GM12878 (cell line): ENCODE results near the gene AP1G2. TPM values are rescaled to one million over a fixed set of nuclear protein-coding genes. Genes with fewer than 3 reads are reported as not detected.

Experiments used
- ATAC-seq: fragments of 200-7000 bp; cut with Tn5 transposase; 3 replicates; pipeline ENCODE4 v1.9.1; 2020; ENCODE audit warnings: mild to moderate bottlenecking, moderate library complexity
- BruUV-seq: library from RNA; stranded (reverse); fragments of 400-500 nt; replicated peaks from 2 replicates; lab custom pipeline; 2021; lab: Mats Ljungman, UMichigan
- CTCF ChIA-PET: fragments of 300-600 bp; sonication (Branson Sonifier 250); formaldehyde crosslinking; extraction: SDS; loops from one replicate; lab custom pipeline; 2021; ENCODE audit warnings: inconsistent platforms; lab: Yijun Ruan, JAX
- POLR2A ChIA-PET: fragments of 350-600 bp; formaldehyde crosslinking; extraction: SDS; loops from one replicate; lab custom pipeline; 2021; ENCODE audit warnings: inconsistent platforms; lab: Charles Lee
- RAD21 ChIA-PET: fragments of 300-600 bp; sonication (Branson Sonifier 250); formaldehyde crosslinking; loops from one replicate; lab custom pipeline; 2023; ENCODE audit warnings: antibody characterized with exemption; ENCODE audit not compliant: unreplicated experiment; lab: Charles Lee
- SMC1A ChIA-PET: fragments of 300-600 bp; sonication (Branson Sonifier 250); formaldehyde crosslinking; loops from one replicate; lab custom pipeline; 2023; ENCODE audit not compliant: unreplicated experiment, uncharacterized antibody; lab: Charles Lee
- DNase-seq: peaks from one replicate; pipeline ENCODE4 v3.0.0-alpha.2; 2011; ENCODE audit warnings: low read depth, low spot score
- FAIRE-seq: peaks from 3 replicates; lab custom pipeline; 2011; peaks lifted over from hg19 to GRCh38; lab: Jason Lieb, UNC
- H2AFZ ChIP-seq: 2 replicates; pipeline ENCODE4 v1.6.0; 2011; ENCODE audit warnings: low read depth, low read length, control low read depth; ENCODE audit not compliant: control insufficient read depth
- H3K27ac ChIP-seq: 2 replicates; pipeline ENCODE4 v1.5.1; 2011; ENCODE audit warnings: control low read depth; ENCODE audit not compliant: control insufficient read depth, insufficient read depth
- H3K27me3 ChIP-seq, 2 experiments: replicated peaks in 1 of 2; 2 replicates each; pipeline versions ENCODE4 v1.6.0 to v1.6.1; 2011; ENCODE audit warnings: low read length in 1 of 2; ENCODE audit not compliant: control insufficient read depth in 2 of 2, insufficient read depth in 2 of 2
- H3K36me3 ChIP-seq, 2 experiments: 2 replicates each; pipeline ENCODE4 v1.5.1; 2011; ENCODE audit warnings: low read length in 1 of 2; ENCODE audit not compliant: control insufficient read depth in 2 of 2, insufficient read depth in 2 of 2
- H3K4me1 ChIP-seq: 2 replicates; pipeline ENCODE4 v1.6.1; 2011; ENCODE audit warnings: mild to moderate bottlenecking, low read length, moderate library complexity, mixed read lengths; ENCODE audit not compliant: control insufficient read depth, insufficient read depth
- H3K4me2 ChIP-seq: 2 replicates; pipeline ENCODE4 v1.6.0; 2011; ENCODE audit warnings: control low read depth; ENCODE audit not compliant: control insufficient read depth, insufficient read depth
- H3K4me3 ChIP-seq: fragments of 200-600 bp; sonication (generic); 2 replicates; pipeline ENCODE4 v1.5.1; 2016
- H3K79me2 ChIP-seq: 2 replicates; pipeline ENCODE4 v1.6.0; 2011; ENCODE audit warnings: low read length; ENCODE audit not compliant: control insufficient read depth, insufficient read depth
- H3K9ac ChIP-seq: 2 replicates; pipeline ENCODE4 v1.8.0; 2011; ENCODE audit warnings: low read length, control low read depth, mixed read lengths; ENCODE audit not compliant: control insufficient read depth, insufficient read depth
- H3K9me3 ChIP-seq: replicated peaks from 3 replicates; pipeline ENCODE4 v1.5.1; 2011; ENCODE audit warnings: mild to moderate bottlenecking, low read length; ENCODE audit not compliant: control insufficient read depth, insufficient read depth
- H4K20me1 ChIP-seq: 2 replicates; pipeline ENCODE4 v1.6.0; 2011; ENCODE audit not compliant: control insufficient read depth, insufficient read depth
- ASH2L ChIP-seq: fragments of 300-600, 200-600 bp; sonication (generic); IDR thresholded peaks from 2 replicates; pipeline ENCODE4 v1.6.1; 2017; ENCODE audit warnings: low read depth, mild to moderate bottlenecking, borderline replicate concordance
- CREB1 ChIP-seq: IDR thresholded peaks from 2 replicates; pipeline ENCODE4 v1.6.1; 2012; ENCODE audit warnings: low read depth, mild to moderate bottlenecking, inconsistent platforms
- SIX5 ChIP-seq: IDR thresholded peaks from 2 replicates; pipeline ENCODE4 v1.6.1; 2011; ENCODE audit warnings: mild to moderate bottlenecking, low read depth, low read length, moderate library complexity; ENCODE audit not compliant: severe bottlenecking
- WGBS: methylation state at CpG from one replicate; pipeline ENCODE4 v1.1.6; 2016; ENCODE audit warnings: low lambda C conversion rate; ENCODE audit not compliant: insufficient replicate concordance, insufficient coverage; ENCODE audit errors: missing lambda C conversion rate; 5-methylcytosine and 5-hydroxymethylcytosine counted together
- in situ Hi-C: fragments of 300-500 bp; cut with MboI; formaldehyde crosslinking; loops from 9 replicates; pipeline ENCODE4 v1.14.3; 2018; ENCODE audit warnings: mixed read lengths
- intact Hi-C: fragments of 100-400 bp; cut with micrococcal nuclease; formaldehyde crosslinking; loops from one replicate; pipeline ENCODE4 v1.14.2; 2022; ENCODE audit not compliant: unreplicated experiment
- polyA plus RNA-seq, 11 experiments: library from polyadenylated mRNA; depleted of rRNA in 4 of 11; unstranded in 6 of 11; stranded (reverse) in 5 of 11; fragments of >200 nt; fragmentation: Nextera tagmentation in 4 of 11; fragmentation: Illumina TruSeq in 1 of 11; extraction: Ambion mirVana in 4 of 11; extraction: Trizol in 1 of 11; gene quantifications; 1 replicate in 1 of 11; 2 replicates in 10 of 11; pipeline versions ENCODE4 v1.2.1 to v1.2.3, GENCODE V29; 2011 to 2016; ENCODE audit warnings: inconsistent platforms in 2 of 11, missing spikeins in 2 of 11, low read depth in 1 of 11
- total RNA-seq, 4 experiments: library from RNA; depleted of rRNA in 3 of 4; stranded (reverse); fragments of >200 nt in 3 of 4; fragmentation: Illumina TruSeq in 1 of 4; extraction: Trizol in 1 of 4; gene quantifications; 2 replicates each; pipeline versions ENCODE4 v1.2.1 to v1.2.3, GENCODE V29; 2013 to 2021

Gene AP1G2
- total and polyA plus RNA-seq, 10 of the 15 experiments (the other 5 are each of a cell fraction or from before 2014, with no cell fraction given) = 41.5 to 146 (median 103) TPM

- no peak overlapping the region for H2AFZ ChIP-seq
- H3K4me2 ChIP-seq = no peak overlapping the region
- no peak overlapping the region for H3K4me3 ChIP-seq
- in situ Hi-C loops (no loop called here), intact Hi-C loops (loop anchor here (1.0 kb wide), 1 partner anchor 16 kb away; no protein-coding TSS in a partner anchor)
- no peak for TF ChIP-seq CREB1
- TF ChIP-seq SIX5 = no peak
- FAIRE-seq (no peak), DNase-seq (no peak), ATAC-seq (no peak)
- H4K20me1 ChIP-seq = no peaks in the 10 kb centered on the region
- POLR2A ChIA-PET = no interaction called here
- H3K27me3 ChIP-seq = no peaks in the 10 kb centered on the region
- H3K36me3 ChIP-seq = no peaks in the 10 kb centered on the region
- H3K9me3 ChIP-seq = no peaks in the 10 kb centered on the region
- no peaks in the 10 kb centered on the region for H3K4me1 ChIP-seq
- H3K9ac ChIP-seq = no peak overlapping the region
- BruUV-seq = no TSS peak
- 76% methylated on average over 6 of the region's 6 CpGs for WGBS
- RAD21 ChIA-PET = interaction anchor here (0.6 kb wide), 1 partner anchor 21 kb away, joined by 3 read pairs; no protein-coding TSS in a partner anchor
- SMC1A ChIA-PET = interaction anchor here (0.5 to 1.5 kb wide), 4 partner anchors 10 to 1634 kb away, joined by 3 to 4 read pairs (median 3); no protein-coding TSS in a partner anchor
- no peaks in the 10 kb centered on the region for H3K79me2 ChIP-seq
- no peak overlapping the region for H3K27ac ChIP-seq
- CTCF ChIA-PET = interaction anchor here (0.7 to 1.0 kb wide), 3 partner anchors 21 to 43 kb away, joined by 3 to 5 read pairs (median 3); no protein-coding TSS in a partner anchor
These were observed 49.8 kb downstream of the AP1G2 start for GRCh38 chr14:23517650-23518326.

GRCh38 chr14:23514644-23514957 is 53.0 kb downstream of the AP1G2 start:
- no peak for FAIRE-seq
- CTCF ChIA-PET = interaction anchor here (1.0 kb wide), 1 partner anchor 17 kb away, joined by 3 read pairs; no protein-coding TSS in a partner anchor

More at GRCh38 chr14:23514644-23514957, 53.0 kb downstream of the AP1G2 start:
- POLR2A ChIA-PET = no interaction called here
- no peaks in the 10 kb centered on the region for H3K4me1 ChIP-seq
- no peak overlapping the region for H3K4me3 ChIP-seq
- no TSS peak for BruUV-seq
- SMC1A ChIA-PET = no interaction called here
- H3K9me3 ChIP-seq = no peaks in the 10 kb centered on the region
- TF ChIP-seq ASH2L (no peak), CREB1 (no peak)
- TF ChIP-seq, all 136 proteins: peak for 0
- no peak overlapping the region for H3K4me2 ChIP-seq
- no peaks in the 10 kb centered on the region for H3K79me2 ChIP-seq
- H3K36me3 ChIP-seq = no peaks in the 10 kb centered on the region
- no peak overlapping the region for H3K27ac ChIP-seq
- intact Hi-C loops = no loop called here
- no peak overlapping the region for H2AFZ ChIP-seq
- in situ Hi-C loops = no loop called here
- WGBS = 32% methylated on average over 3 of the region's 3 CpGs
- RAD21 ChIA-PET = no interaction called here
- H3K27me3 ChIP-seq = no peaks in the 10 kb centered on the region
- H3K9ac ChIP-seq = no peak overlapping the region
- H4K20me1 ChIP-seq = no peaks in the 10 kb centered on the region
- ATAC-seq (no peak), DNase-seq (no peak)
